DND-41 (cell line): Measurements from ENCODE around the gene NBEA.

Experiments used
- ATAC-seq: fragments of 200-7000 bp; cut with Tn5 transposase; 3 replicates; pipeline ENCODE4 v1.9.1; 2021; ENCODE audit warnings: low read depth; ENCODE audit not compliant: insufficient read depth
- DNase-seq: peaks from one replicate; pipeline ENCODE4 v3.0.0-alpha.2; 2020
- H2AFZ ChIP-seq: 2 replicates; pipeline ENCODE4 v1.6.0; 2012; ENCODE audit warnings: low read depth, low read length
- H3K27ac ChIP-seq: 2 replicates; pipeline ENCODE4 v1.5.1; 2012; ENCODE audit warnings: low read length, inconsistent platforms
- H3K27me3 ChIP-seq: fragments of 200-600 bp; sonication (generic); 2 replicates; pipeline ENCODE4 v1.6.0; 2012; ENCODE audit warnings: low read length, mild to moderate bottlenecking, inconsistent platforms; ENCODE audit not compliant: insufficient read depth, poor library complexity
- H3K36me3 ChIP-seq: 2 replicates; pipeline ENCODE4 v1.5.1; 2012; ENCODE audit warnings: low read length, inconsistent platforms; ENCODE audit not compliant: insufficient read depth
- H3K4me1 ChIP-seq: 2 replicates; pipeline ENCODE4 v1.5.1; 2012; ENCODE audit warnings: mild to moderate bottlenecking, low read length; ENCODE audit not compliant: insufficient read depth
- H3K4me2 ChIP-seq: 2 replicates; pipeline ENCODE4 v1.6.0; 2012; ENCODE audit warnings: mild to moderate bottlenecking, moderate library complexity, low read length, inconsistent platforms; ENCODE audit not compliant: insufficient read depth
- H3K4me3 ChIP-seq, 2 experiments: fragments of 200-600 bp in 1 of 2; shearing (Covaris generic) in 1 of 2; 2 replicates each; pipeline ENCODE4 v1.5.1; 2012 to 2016; ENCODE audit warnings: inconsistent platforms in 2 of 2, low read length in 2 of 2, mild to moderate bottlenecking in 2 of 2, low read depth in 1 of 2, moderate library complexity in 1 of 2
- H3K79me2 ChIP-seq: 2 replicates; pipeline ENCODE4 v1.6.0; 2012; ENCODE audit warnings: low read length, inconsistent platforms; ENCODE audit not compliant: insufficient read depth
- H3K9ac ChIP-seq: 2 replicates; pipeline ENCODE4 v1.6.0; 2012; ENCODE audit warnings: low read depth, mild to moderate bottlenecking, inconsistent platforms, low read length, moderate library complexity
- H3K9me3 ChIP-seq: 2 replicates; pipeline ENCODE4 v1.5.1; 2012; ENCODE audit warnings: low read length, moderate library complexity, mild to moderate bottlenecking, inconsistent platforms; ENCODE audit not compliant: insufficient read depth, severe bottlenecking
- H4K20me1 ChIP-seq: 2 replicates; pipeline ENCODE4 v1.6.0; 2012; ENCODE audit warnings: low read length; ENCODE audit not compliant: insufficient read depth
- CTCF ChIP-seq: IDR thresholded peaks from 2 replicates; pipeline ENCODE4 v1.5.1; 2012; ENCODE audit warnings: borderline replicate concordance, low read length, moderate library complexity, mild to moderate bottlenecking; ENCODE audit not compliant: poor library complexity, severe bottlenecking; ENCODE audit errors: extremely low read depth
- EZH2 ChIP-seq: IDR thresholded peaks from 3 replicates; pipeline ENCODE4 v1.6.1; 2012; ENCODE audit warnings: borderline replicate concordance, low read depth, mild to moderate bottlenecking, moderate library complexity, low read length, inconsistent platforms; ENCODE audit not compliant: severe bottlenecking

NBEA gene

GRCh38 chr13:35342440-35342839 lies 400.4 kb downstream of the NBEA start:
- H3K79me2 ChIP-seq, result no peaks in the 10 kb centered on the region
- no peak overlapping the region for H3K4me3 ChIP-seq
- no peak overlapping the region for H2AFZ ChIP-seq
- H3K9me3 ChIP-seq, result no peaks in the 10 kb centered on the region
- H3K27me3 ChIP-seq, result no peaks in the 10 kb centered on the region
- no peak overlapping the region for H3K9ac ChIP-seq
- TF ChIP-seq CTCF, result no peak
- TF ChIP-seq EZH2, result no peak
- H3K4me1 ChIP-seq, result no peaks in the 10 kb centered on the region
- H3K4me2 ChIP-seq, result no peak overlapping the region
- DNase-seq (no peak), ATAC-seq (no peak)
- H3K36me3 ChIP-seq, result no peaks in the 10 kb centered on the region
- H4K20me1 ChIP-seq, result no peaks in the 10 kb centered on the region
- no peak overlapping the region for H3K27ac ChIP-seq

GRCh38 chr13:35343417-35343816 lies 401.3 kb downstream of the NBEA start:
- H3K9ac ChIP-seq, result no peak overlapping the region
- no peaks in the 10 kb centered on the region for H3K9me3 ChIP-seq
- H3K4me3 ChIP-seq, result no peak overlapping the region
- no peaks in the 10 kb centered on the region for H4K20me1 ChIP-seq
- TF ChIP-seq EZH2 (no peak), CTCF (no peak)
- H3K79me2 ChIP-seq, result no peaks in the 10 kb centered on the region
- H3K4me2 ChIP-seq, result no peak overlapping the region
- no peaks in the 10 kb centered on the region for H3K4me1 ChIP-seq
- ATAC-seq (no peak), DNase-seq (no peak)
- H3K36me3 ChIP-seq, result no peaks in the 10 kb centered on the region
- no peak overlapping the region for H2AFZ ChIP-seq
- H3K27ac ChIP-seq, result no peak overlapping the region
- H3K27me3 ChIP-seq, result no peaks in the 10 kb centered on the region

DNA sequence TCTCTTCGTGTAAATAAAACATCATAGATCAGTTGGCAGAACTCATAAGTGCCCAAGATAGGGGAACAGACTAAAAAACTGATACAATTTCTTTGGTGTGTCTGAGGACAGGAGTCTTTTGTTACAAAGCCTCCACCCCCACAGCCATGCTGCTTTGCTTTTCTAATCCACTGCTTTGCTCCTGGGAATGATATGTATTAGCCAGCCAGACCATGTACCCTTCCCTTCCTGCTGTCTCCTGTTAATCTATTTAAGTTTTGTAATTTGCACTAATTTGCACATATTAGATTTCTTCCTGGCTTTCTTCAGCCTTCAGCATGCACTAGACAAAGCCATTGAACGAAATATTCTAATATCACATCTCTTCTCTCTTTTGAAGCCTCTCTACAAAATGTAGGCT lies 403.9 kb downstream of the NBEA start:
- no peaks in the 10 kb centered on the region for H3K4me1 ChIP-seq
- H3K36me3 ChIP-seq, result no peaks in the 10 kb centered on the region
- H3K9ac ChIP-seq, result no peak overlapping the region
- DNase-seq, result no peak
- no peak overlapping the region for H3K4me3 ChIP-seq
- H2AFZ ChIP-seq, result no peak overlapping the region
- H3K9me3 ChIP-seq, result no peaks in the 10 kb centered on the region
- TF ChIP-seq EZH2 (no peak), CTCF (no peak)
- H3K4me2 ChIP-seq, result no peak overlapping the region
- H3K27me3 ChIP-seq, result no peaks in the 10 kb centered on the region
- H4K20me1 ChIP-seq, result no peaks in the 10 kb centered on the region
- H3K79me2 ChIP-seq, result no peaks in the 10 kb centered on the region
- ATAC-seq, result no peak
- no peak overlapping the region for H3K27ac ChIP-seq

- H3K27me3 ChIP-seq, result no peaks in the 10 kb centered on the region
- no peak for ATAC-seq
- no peak overlapping the region for H3K4me3 ChIP-seq
- H3K4me1 ChIP-seq, result no peaks in the 10 kb centered on the region
- H3K9me3 ChIP-seq, result no peaks in the 10 kb centered on the region
- TF ChIP-seq EZH2, result no peak
- TF ChIP-seq CTCF, result no peak
- H3K36me3 ChIP-seq, result no peaks in the 10 kb centered on the region
- no peaks in the 10 kb centered on the region for H4K20me1 ChIP-seq
- no peak overlapping the region for H3K9ac ChIP-seq
- no peak overlapping the region for H3K27ac ChIP-seq
- H3K4me2 ChIP-seq, result no peak overlapping the region
- H2AFZ ChIP-seq, result no peak overlapping the region
- H3K79me2 ChIP-seq, result no peaks in the 10 kb centered on the region
- no peak for DNase-seq
These were observed 404.4 kb downstream of the NBEA start for GRCh38 chr13:35346494-35346893.
